Common myeloid progenitor, CD34-positive (primary cell): Measurements from ENCODE around the gene C17orf107.
A peak's percentile ranks its signal among the peaks of the same experiment; 100 is the strongest.

Experiments used
- CTCF ChIA-PET: fragments of 350-600 bp; sonication (Branson Sonifier 250); formaldehyde crosslinking; loops from one replicate; lab custom pipeline; 2021; ENCODE audit warnings: antibody characterized with exemption; lab: Charles Lee
- POLR2A ChIA-PET: fragments of 350-600 bp; sonication (Branson Sonifier 250); formaldehyde crosslinking; loops from one replicate; lab custom pipeline; 2021; ENCODE audit warnings: antibody characterized with exemption; lab: Charles Lee
- DNase-seq, 3 donors: peaks; one replicate each; pipeline versions ENCODE4 v3.0.0 to v3.0.0-alpha.2; 2013
- H3K27ac ChIP-seq, 2 experiments: 1 replicate in 1 of 2; 2 replicates in 1 of 2; pipeline ENCODE4 v1.7.0; 2013; ENCODE audit warnings: inconsistent platforms in 2 of 2, low read length in 2 of 2, mild to moderate bottlenecking in 2 of 2, low read depth in 1 of 2, moderate library complexity in 1 of 2; ENCODE audit not compliant: severe bottlenecking in 2 of 2, insufficient read depth in 1 of 2, poor library complexity in 1 of 2
- H3K27me3 ChIP-seq, 5 experiments: replicated peaks in 2 of 5; 1 replicate in 3 of 5; 2 replicates in 2 of 5; pipeline versions ENCODE4 v1.6.1 to v1.7.0; 2013; ENCODE audit warnings: low read length in 4 of 5, mild to moderate bottlenecking in 2 of 5, moderate library complexity in 2 of 5, inconsistent platforms in 1 of 5; ENCODE audit not compliant: insufficient read depth in 5 of 5, control insufficient read depth in 4 of 5
- H3K36me3 ChIP-seq, 4 experiments: 1 replicate in 2 of 4; 2 replicates in 2 of 4; pipeline versions ENCODE4 v1.6.1 to v1.7.0; 2013; ENCODE audit warnings: low read length in 3 of 4, control low read depth in 1 of 4, mild to moderate bottlenecking in 1 of 4; ENCODE audit not compliant: control insufficient read depth in 4 of 4, insufficient read depth in 4 of 4
- H3K4me1 ChIP-seq, 4 experiments: 1 replicate in 3 of 4; 2 replicates in 1 of 4; pipeline versions ENCODE4 v1.6.1 to v1.7.1; 2013; ENCODE audit warnings: low read length in 3 of 4, mild to moderate bottlenecking in 3 of 4, control low read depth in 1 of 4, inconsistent platforms in 1 of 4, moderate library complexity in 1 of 4; ENCODE audit not compliant: control insufficient read depth in 4 of 4, insufficient read depth in 4 of 4; ENCODE audit errors: control extremely low read depth in 1 of 4
- H3K4me3 ChIP-seq, 7 experiments: 1 replicate in 4 of 7; 2 replicates in 3 of 7; pipeline versions ENCODE4 v1.5.1 to v1.7.0; 2013; ENCODE audit warnings: mild to moderate bottlenecking in 7 of 7, low read length in 6 of 7, moderate library complexity in 6 of 7, inconsistent platforms in 2 of 7, low read depth in 2 of 7, control low read depth in 1 of 7; ENCODE audit not compliant: insufficient read depth in 4 of 7, control insufficient read depth in 1 of 7; ENCODE audit errors: extremely low read depth in 1 of 7
- H3K9me3 ChIP-seq, 5 experiments: 1 replicate in 4 of 5; 2 replicates in 1 of 5; pipeline versions ENCODE4 v1.6.1 to v1.7.1; 2013; ENCODE audit warnings: low read length in 4 of 5, mild to moderate bottlenecking in 2 of 5, inconsistent platforms in 1 of 5, low read depth in 1 of 5, moderate library complexity in 1 of 5; ENCODE audit not compliant: control insufficient read depth in 4 of 5, insufficient read depth in 2 of 5; ENCODE audit errors: control extremely low read depth in 1 of 5
- WGBS: methylation state at CpG from one replicate; pipeline ENCODE4 v1.1.5; 2013; ENCODE audit not compliant: insufficient coverage; 5-methylcytosine and 5-hydroxymethylcytosine counted together

Gene C17orf107

DNA sequence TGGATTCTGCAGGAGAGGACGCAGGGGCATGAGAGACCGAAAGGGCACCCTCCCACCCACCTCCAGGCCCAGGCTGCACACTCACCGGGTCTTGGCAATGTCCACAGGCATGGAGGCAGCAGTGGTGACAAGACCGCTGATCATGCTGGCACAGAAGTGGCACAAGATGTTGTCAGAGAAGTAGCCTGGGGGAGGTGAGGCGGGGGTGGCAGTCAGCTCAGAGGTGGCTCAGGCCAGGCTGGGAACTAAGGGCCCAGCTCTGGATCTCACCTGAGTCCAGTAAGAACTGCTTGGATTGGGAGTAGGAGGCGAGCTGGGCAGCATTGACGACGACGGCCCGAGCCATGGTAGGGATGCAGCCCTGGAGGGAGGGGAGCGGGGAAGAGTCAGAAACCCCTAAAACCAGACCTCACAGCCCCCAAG is 38.7 kb downstream of the C17orf107 start:
- H3K4me3 ChIP-seq: peak overlapping the region in 1 of 7 experiments; percentile 97
- whole genome bisulfite sequencing: 91% methylated on average over 6 of the region's 11 CpGs
- H3K27me3 ChIP-seq: no peaks in the 10 kb centered on the region
- POLR2A ChIA-PET: no interaction called here
- peaks cover 0 to 40% (median 19%) of the 10 kb centered on the region in 4 experiments for H3K36me3 ChIP-seq
- peaks cover 6 to 87% (median 60%) of the 10 kb centered on the region in 4 experiments for H3K4me1 ChIP-seq
- DNase-seq: no peak
- H3K27ac ChIP-seq: peak overlapping the region in 1 of 2 experiments; percentile 96
- H3K9me3 ChIP-seq: no peaks in the 10 kb centered on the region
- CTCF ChIA-PET: interaction anchor here (1.1 to 2.4 kb wide), 3 partner anchors 19 to 29 kb away, joined by 6 to 8 read pairs (median 7); partner anchors contain the start of gene SPAG7

GRCh38 chr17:4938688-4939545 is 39.6 kb downstream of the C17orf107 start:
- Histone ChIP-seq H3K4me3 (peak overlapping the region; percentile 72 to 97 (median 94)), H3K9me3 (no peaks in the 10 kb centered on the region), H3K4me1 (peaks cover 12 to 89% (median 61%) of the 10 kb centered on the region in 4 experiments), H3K36me3 (peaks cover 0 to 44% (median 23%) of the 10 kb centered on the region in 4 experiments), H3K27me3 (no peaks in the 10 kb centered on the region), H3K27ac (peak overlapping the region; percentile 87 to 96)
- DNase-seq: no peak
- 78% methylated on average over 19 of the region's 19 CpGs for WGBS
- POLR2A ChIA-PET: interaction anchor here (1.5 to 2.2 kb wide), 3 partner anchors 10 to 58 kb away, joined by 6 to 17 read pairs (median 8); partner anchors contain the start of genes INCA1, KIF1C and PFN1
- CTCF ChIA-PET: interaction anchor here (1.0 to 2.5 kb wide), 9 partner anchors 10 to 149 kb away, joined by 3 to 16 read pairs (median 4); partner anchors contain the start of genes CHRNE, PFN1 and SPAG7

DNA sequence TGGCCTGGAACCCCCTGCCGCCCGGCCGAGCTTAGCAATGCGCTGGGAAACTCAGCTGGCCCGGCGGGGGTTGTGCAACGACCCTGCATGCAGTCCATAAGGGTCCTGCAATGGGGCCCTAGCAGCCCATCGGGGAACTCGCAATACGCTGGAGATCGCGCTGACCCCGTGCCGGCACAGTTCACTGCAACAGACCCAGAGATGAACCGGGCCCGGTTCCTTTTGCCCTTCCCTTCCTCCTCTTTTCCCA is 40.1 kb downstream of the C17orf107 start:
- Histone ChIP-seq H3K4me3 (peak overlapping the region; percentile 72 to 97 (median 94)), H3K36me3 (peaks cover 0 to 48% (median 25%) of the 10 kb centered on the region in 4 experiments), H3K27ac (peak overlapping the region; percentile 87 to 96), H3K27me3 (no peaks in the 10 kb centered on the region), H3K9me3 (no peaks in the 10 kb centered on the region), H3K4me1 (peaks cover 14 to 89% (median 61%) of the 10 kb centered on the region in 4 experiments)
- 0% methylated on average over 16 of the region's 16 CpGs for WGBS
- DNase-seq: peak in 1 of 3 donors; percentile 34
- CTCF ChIA-PET: interaction anchor here (0.8 to 2.5 kb wide), 9 partner anchors 9 to 150 kb away, joined by 3 to 16 read pairs (median 4); partner anchors contain the start of genes CHRNE and PFN1
- POLR2A ChIA-PET: interaction anchor here (0.6 to 2.2 kb wide), 7 partner anchors 10 to 58 kb away, joined by 3 to 17 read pairs (median 6); partner anchors contain the start of genes C17orf107, INCA1, KIF1C and PFN1

- Histone ChIP-seq H3K4me1 (peaks cover 17 to 89% (median 62%) of the 10 kb centered on the region in 4 experiments), H3K27ac (peak within 1 kb of the TSS; percentile 87 to 96), H3K9me3 (no peaks in the 10 kb centered on the region), H3K27me3 (no peaks in the 10 kb centered on the region), H3K36me3 (peaks cover 0 to 53% (median 29%) of the 10 kb centered on the region in 4 experiments), H3K4me3 (peak within 1 kb of the TSS; percentile 75 to 97 (median 94))
- POLR2A ChIA-PET: interaction anchor here (0.6 to 2.2 kb wide), 7 partner anchors 9 to 57 kb away, joined by 3 to 17 read pairs (median 6); partner anchors contain the start of genes C17orf107, INCA1, KIF1C and PFN1
- CTCF ChIA-PET: interaction anchor here (0.8 to 2.5 kb wide), 9 partner anchors 9 to 150 kb away, joined by 3 to 16 read pairs (median 4); partner anchors contain the start of gene PFN1
- WGBS: 0% methylated on average over 68 of the region's 72 CpGs
- DNase-seq: peak; percentile 100
Measured at GRCh38 chr17:4939796-4940554, 40.6 kb downstream of the C17orf107 start, which contains the start of the genes RNF167 and SLC25A11. RNF167 (plus strand) TSS chr17:4940268; CDS start chr17:4940910, 642 bp downstream. SLC25A11 (minus strand) TSS chr17:4940046; CDS start chr17:4939910, 136 bp downstream.

DNA sequence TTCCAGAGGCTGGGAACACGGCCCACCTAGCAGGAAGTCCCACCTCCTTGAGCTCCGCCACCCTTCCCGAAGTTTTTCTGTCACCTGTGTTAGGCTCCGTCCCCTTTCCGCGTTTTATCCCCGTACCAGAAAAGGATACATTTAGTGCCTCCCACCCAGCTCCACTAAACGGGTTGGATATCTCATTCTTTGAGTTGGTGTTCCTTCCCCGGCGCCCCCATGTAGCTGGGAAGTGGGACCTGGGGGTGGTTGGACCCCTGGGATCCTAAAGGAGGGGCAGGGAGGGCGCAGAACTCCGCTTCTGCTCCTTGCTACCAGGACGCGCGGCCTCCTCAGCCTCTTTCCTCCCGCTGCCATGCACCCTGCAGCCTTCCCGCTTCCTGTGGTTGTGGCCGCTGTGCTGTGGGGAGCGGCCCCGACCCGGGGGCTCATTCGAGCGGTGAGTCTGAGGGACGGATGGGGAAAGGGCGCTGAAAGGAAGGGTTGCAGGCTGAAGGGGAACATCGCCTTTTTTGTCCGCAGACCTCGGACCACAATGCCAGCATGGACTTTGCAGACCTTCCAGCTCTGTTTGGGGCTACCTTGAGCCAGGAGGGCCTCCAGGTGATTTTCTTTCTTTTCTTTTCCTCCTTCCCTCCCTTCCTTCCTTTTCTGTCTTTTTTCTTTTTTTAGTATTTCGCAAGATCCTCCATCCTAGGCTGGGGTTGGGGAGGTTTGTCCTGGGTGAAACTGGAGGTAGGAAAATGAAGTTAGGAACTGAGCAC is 41.4 kb downstream of the C17orf107 start:
- DNase-seq: peak in 2 of 3 donors; percentile 17 to 20
- no peaks in the 10 kb centered on the region for H3K27me3 ChIP-seq
- ChIA-PET POLR2A (interaction anchor here (1.0 to 2.2 kb wide), 5 partner anchors 8 to 39 kb away, joined by 3 to 17 read pairs (median 8); partner anchors contain the start of genes PFN1 and SPAG7), CTCF (interaction anchor here (0.6 to 2.5 kb wide), 5 partner anchors 22 to 151 kb away, joined by 3 to 16 read pairs (median 4); no protein-coding TSS in a partner anchor)
- H3K36me3 ChIP-seq: peaks cover 0 to 61% (median 36%) of the 10 kb centered on the region in 4 experiments
- no peaks in the 10 kb centered on the region for H3K9me3 ChIP-seq
- H3K27ac ChIP-seq: peak overlapping the region; percentile 87 to 96
- H3K4me1 ChIP-seq: peaks cover 24 to 89% (median 70%) of the 10 kb centered on the region in 4 experiments
- WGBS: 0% methylated on average over 14 of the region's 29 CpGs
- peak overlapping the region; percentile 75 to 97 (median 94) for H3K4me3 ChIP-seq

DNA sequence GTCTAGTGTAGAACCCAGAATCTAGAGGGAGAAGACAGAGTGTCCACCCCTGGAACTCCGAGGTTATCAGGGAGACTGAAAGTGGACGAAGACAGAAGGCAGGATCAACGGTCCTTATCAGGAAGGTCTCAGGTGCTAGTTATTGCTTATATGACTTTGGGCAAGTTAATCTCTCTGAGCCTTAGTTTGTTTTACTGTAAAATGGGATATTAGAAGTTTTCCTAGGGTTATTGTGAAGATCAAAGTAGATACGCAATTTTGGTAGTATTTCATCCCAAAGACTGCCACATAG is 41.9 kb downstream of the C17orf107 start:
- H3K27me3 ChIP-seq: no peaks in the 10 kb centered on the region
- 67% methylated on average over 3 of the region's 4 CpGs for WGBS
- peak overlapping the region; percentile 87 to 96 for H3K27ac ChIP-seq
- peaks cover 28 to 89% (median 75%) of the 10 kb centered on the region in 4 experiments for H3K4me1 ChIP-seq
- peaks cover 0 to 61% (median 40%) of the 10 kb centered on the region in 4 experiments for H3K36me3 ChIP-seq
- POLR2A ChIA-PET: interaction anchor here (2.0 kb wide), 1 partner anchor 26 kb away, joined by 13 read pairs; the partner anchor contains the start of gene SPAG7
- peak overlapping the region in 6 of 7 experiments; percentile 90 to 97 (median 95) for H3K4me3 ChIP-seq
- no peaks in the 10 kb centered on the region for H3K9me3 ChIP-seq
- DNase-seq: no peak
- CTCF ChIA-PET: no interaction called here
